RPMI7951 (cell line): Measurements from ENCODE around the gene PFDN6. TPM values are rescaled to one million over a fixed set of nuclear protein-coding genes. Genes with fewer than 3 reads are reported as not detected.

Experiments
- DNase-seq: peaks from one replicate; pipeline ENCODE4 v3.0.0-alpha.2; 2012; ENCODE audit warnings: low read depth
- total RNA-seq: library from RNA; depleted of rRNA; stranded (reverse); fragments of >200 nt; shearing (Covaris generic); gene quantifications from 2 replicates; pipeline ENCODE4 v1.2.3, GENCODE V29; 2014; rRNA removed

Gene PFDN6
- total RNA-seq, 1 experiment from 2014 or later, result 76.7 TPM

- DNase-seq, result no peak
These were observed 27.4 kb downstream of the PFDN6 start for GRCh38 chr6:33316603-33317418.

DNA sequence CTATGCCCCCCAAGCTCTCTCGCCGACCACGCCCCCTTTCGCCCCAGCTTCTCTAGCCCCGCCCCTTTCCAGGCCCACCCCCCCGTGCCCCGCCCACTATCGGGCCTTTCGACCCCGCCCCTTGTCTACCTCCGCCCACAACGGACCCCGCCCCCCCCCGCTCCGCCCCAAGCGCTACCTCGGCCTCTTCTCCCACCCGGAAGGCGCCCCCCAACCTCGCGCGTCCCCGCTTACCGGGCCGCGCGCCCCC, 27.9 kb downstream of the PFDN6 start:
- DNase-seq, result no peak

DNA sequence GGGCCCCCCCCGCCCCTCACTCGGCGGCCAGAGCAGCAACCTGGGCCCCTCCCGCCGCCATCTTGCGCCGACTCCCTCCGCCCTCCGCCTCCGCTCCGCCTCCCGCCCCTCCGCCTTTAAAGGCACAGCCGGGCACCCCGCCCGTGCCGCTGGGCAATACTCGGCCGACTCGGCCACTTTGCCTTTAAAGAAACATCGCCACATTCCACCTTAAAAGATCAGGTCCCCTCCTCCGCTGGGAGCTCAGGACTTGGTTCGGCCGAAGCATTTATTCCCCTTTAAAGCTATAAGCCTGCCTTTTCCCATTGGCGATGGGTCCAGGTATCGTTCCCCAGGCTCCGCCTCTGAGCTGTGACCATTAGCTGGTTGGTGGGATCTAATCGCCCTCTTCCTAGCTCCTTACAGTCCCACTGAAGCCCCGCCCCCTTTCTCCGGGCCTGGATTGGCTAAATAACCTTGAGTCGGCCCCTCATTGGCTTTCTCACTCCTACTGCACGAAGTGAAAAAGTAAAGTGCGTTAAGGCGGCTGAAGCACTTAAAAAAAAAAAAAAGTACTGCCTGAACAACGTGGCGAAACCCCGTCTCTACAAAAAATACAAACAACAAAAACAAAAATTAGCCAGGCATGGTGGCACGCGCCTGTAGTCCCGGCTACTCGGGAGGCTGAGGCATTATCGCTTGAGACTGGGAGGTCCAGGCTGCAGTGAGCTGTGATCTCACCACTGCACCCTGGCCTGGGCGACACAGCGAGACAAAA, 28.4 kb downstream of the PFDN6 start, which contains the start of gene ZBTB22:
TSS of gene ZBTB22 (minus strand) at position 76 of the 757 bp plus-strand sequence. CDS start 828 bp downstream, outside the sequence.
- DNase-seq, result peak; percentile 99

DNA sequence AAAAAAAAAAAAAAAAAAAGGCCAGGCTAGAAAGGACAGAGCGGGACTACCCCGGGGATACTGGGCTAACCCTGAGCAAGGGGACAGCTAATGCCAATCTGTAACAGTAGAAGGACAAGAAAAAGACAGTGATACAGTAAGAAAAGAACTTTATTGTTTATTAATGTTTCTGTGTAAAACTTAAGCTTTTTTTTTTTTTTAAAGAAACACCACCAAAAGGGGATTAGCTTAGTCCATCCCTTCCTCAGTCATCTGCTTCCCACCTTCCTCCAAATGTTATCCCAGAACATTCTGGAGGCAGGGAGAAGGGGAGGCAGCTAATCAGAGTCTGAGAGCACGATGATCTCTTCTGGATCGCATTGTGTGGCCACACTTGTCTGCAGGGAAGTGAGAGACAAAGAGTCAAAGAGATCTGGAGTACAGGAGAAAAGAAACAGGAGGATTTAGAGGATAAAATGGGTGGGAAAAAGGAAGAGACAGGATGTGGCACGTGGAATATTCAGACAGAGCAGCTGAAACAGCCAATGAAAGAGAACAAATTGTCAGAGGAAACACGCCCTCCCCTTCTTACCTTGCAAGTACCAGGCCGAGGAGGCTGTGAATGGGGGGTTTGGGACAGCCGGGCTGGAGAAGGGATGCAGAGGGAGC, 29.1 kb downstream of the PFDN6 start:
- DNase-seq, result no peak

DNA sequence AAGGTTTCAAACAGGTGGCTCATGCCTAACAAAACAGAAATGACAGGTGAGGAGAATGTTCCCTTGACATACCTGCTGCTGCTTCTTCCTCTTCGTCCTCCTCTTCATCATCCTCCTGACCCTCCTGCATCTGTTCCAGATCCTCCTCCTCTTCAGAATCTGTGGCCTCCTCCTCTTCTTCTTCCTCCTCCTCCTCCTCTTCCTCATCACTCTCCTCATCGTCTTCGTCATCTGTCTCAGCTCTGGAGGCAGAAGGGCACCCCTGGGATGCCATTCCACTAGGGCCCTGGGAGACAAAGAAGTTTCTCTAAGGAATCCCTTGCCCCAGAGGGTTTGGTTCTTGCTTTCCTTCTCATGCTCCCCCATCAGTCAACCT, 30.5 kb downstream of the PFDN6 start:
- DNase-seq, result no peak

GRCh38 chr6:33320315-33321181, 31.1 kb downstream of the PFDN6 start:
- peak; percentile 80 for DNase-seq

DNA sequence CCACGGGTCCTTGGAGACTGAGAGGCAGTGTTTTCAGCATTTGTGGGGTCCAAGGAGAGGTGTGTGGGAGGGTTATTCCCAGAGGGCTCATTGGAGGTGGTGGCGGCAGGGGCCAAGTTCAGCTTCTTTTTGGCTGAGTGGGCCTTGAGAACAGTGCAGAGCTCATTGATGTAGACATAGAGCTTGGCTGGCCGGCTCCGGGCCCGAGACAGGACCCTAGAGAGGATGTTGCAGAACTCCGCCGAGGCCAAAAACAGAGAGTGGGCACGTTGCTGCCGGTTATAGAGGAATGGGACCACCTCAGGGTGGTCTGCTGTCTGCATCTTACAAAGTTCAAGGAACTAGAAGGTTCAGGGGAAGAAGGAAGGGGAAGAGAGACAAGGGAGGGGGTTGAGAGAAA, 31.8 kb downstream of the PFDN6 start:
- DNase-seq, result no peak

GRCh38 chr6:33323623-33323948, 34.2 kb downstream of the PFDN6 start:
- DNase-seq, result no peak

GRCh38 chr6:33324125-33324524, 34.7 kb downstream of the PFDN6 start:
- DNase-seq, result no peak

GRCh38 chr6:33329058-33329457, 39.7 kb downstream of the PFDN6 start:
- DNase-seq, result no peak

- DNase-seq, result no peak
These were observed 41.3 kb downstream of the PFDN6 start for GRCh38 chr6:33330736-33331135.

DNA sequence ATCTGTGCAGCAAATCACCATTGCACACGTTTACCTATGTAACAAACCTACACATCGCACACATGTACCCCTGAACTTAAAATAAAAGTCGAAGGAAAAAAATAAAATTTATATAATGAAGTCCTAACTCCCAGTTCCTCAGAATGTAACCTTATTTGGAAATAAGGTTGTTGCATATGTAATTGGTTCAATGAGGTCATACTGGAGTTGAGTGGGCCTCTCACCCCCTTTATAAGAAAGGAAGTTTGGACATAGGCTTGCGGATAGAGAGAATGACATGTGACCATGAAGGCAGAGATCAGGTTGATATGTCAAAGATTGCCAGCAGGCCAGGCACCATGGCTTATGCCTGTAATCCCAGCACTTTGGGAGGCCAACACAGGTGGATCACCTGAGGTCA, 44.3 kb downstream of the PFDN6 start:
- no peak for DNase-seq

DNA sequence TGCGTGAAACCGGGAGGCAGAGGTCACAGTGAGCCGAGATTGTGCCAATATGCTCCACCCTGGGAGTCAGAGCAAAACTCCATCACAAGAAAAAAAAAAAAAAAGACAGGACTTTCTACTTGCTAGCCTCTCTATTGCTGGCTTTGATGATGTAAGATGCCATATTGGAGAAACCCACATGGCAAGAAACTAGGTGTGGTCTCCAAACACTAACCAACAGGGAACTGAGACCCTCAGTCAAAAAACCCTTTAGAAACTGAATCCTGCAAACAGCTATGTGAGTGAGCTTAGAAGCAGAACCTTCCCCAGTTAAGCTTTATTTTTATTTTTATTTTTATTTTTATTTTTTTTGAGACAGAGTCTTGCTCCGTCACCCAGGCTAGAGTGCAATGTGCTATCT, 46.5 kb downstream of the PFDN6 start:
- DNase-seq, result no peak

DNA sequence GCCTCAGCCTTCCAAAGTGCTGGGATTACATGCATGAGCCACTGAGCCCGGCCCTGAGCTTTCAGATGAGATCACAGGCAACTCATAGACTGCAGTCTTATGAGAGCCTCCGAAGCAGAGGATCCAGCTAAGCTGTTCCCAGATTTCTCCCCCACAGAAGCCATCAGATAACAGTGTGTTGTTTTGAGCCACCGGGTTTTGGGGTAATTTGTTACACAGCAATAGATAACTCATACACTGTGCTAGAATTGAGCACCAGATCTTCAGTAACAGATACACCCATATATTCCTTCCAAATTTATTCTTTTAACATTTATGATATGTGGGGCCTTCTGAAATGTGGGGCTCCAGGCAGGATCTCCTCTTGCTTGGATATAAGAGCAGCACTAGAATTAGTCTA, 47.1 kb downstream of the PFDN6 start:
- no peak for DNase-seq

GRCh38 chr6:33339193-33339592, 49.8 kb downstream of the PFDN6 start:
- no peak for DNase-seq

Other genes starting within 250 kb of the PFDN6 start
- 4.4 and 10.0 TPM in 2 replicates for gene HLA-DPA1, start 216.0 kb upstream of the PFDN6 start, total RNA-seq
- 29.6 and 35.4 TPM in 2 replicates for gene HLA-DPB1, start 213.6 kb upstream of the PFDN6 start, total RNA-seq
- 0.12 TPM in 1 of 2 replicates, not detected in the other for gene COL11A2, start 97.1 kb upstream of the PFDN6 start, total RNA-seq
- gene RXRB, start 88.9 kb upstream of the PFDN6 start, total RNA-seq, result 14.4 and 15.4 TPM in 2 replicates
- 58.0 and 77.2 TPM in 2 replicates for gene SLC39A7, start 88.7 kb upstream of the PFDN6 start, total RNA-seq
- gene HSD17B8, start 84.9 kb upstream of the PFDN6 start, total RNA-seq, result 3.2 and 3.4 TPM in 2 replicates
- 26.6 and 30.0 TPM in 2 replicates for gene RING1, start 81.1 kb upstream of the PFDN6 start, total RNA-seq
- gene VPS52, start 17.7 kb upstream of the PFDN6 start, total RNA-seq, result 30.7 and 43.1 TPM in 2 replicates
- 3,254 and 3,442 TPM in 2 replicates for gene RPS18, start 17.5 kb upstream of the PFDN6 start, total RNA-seq
- gene B3GALT4, start 12.5 kb upstream of the PFDN6 start, total RNA-seq, result 2.0 TPM in 2 replicates
- 106 and 109 TPM in 2 replicates for gene WDR46, start 362 bp upstream of the PFDN6 start, total RNA-seq
- 24.3 and 27.5 TPM in 2 replicates for gene RGL2, start 9.3 kb downstream of the PFDN6 start, total RNA-seq
- gene TAPBP, start 24.5 kb downstream of the PFDN6 start, total RNA-seq, result 77.1 and 79.9 TPM in 2 replicates
- gene ZBTB22, start 28.1 kb downstream of the PFDN6 start, total RNA-seq, result 10.7 TPM in 2 replicates
- 51.8 and 54.8 TPM in 2 replicates for gene DAXX, start 33.4 kb downstream of the PFDN6 start, total RNA-seq
- gene KIFC1, start 102.2 kb downstream of the PFDN6 start, total RNA-seq, result 125 and 128 TPM in 2 replicates
- 23.2 and 23.5 TPM in 2 replicates for gene PHF1, start 121.4 kb downstream of the PFDN6 start, total RNA-seq
- gene CUTA, start 128.5 kb downstream of the PFDN6 start, total RNA-seq, result 250 and 282 TPM in 2 replicates
- gene SYNGAP1, start 130.5 kb downstream of the PFDN6 start, total RNA-seq, result 1.4 and 2.4 TPM in 2 replicates
- 7.4 and 7.5 TPM in 2 replicates for gene ZBTB9, start 165.0 kb downstream of the PFDN6 start, total RNA-seq